ENCODE data around the gene PHF21A.

GRCh38 chr11:45922425-45923082, 198.7 kb downstream of the PHF21A start, which contains the start of gene LARGE2:
- TF ChIP-seq EZH2 (IDR thresholded peaks at IDR 0.05; ENCODE audit: borderline replicate concordance, low read length) (no peak), CTCF (conservative IDR thresholded peaks at IDR 0.05 in 1 of 2, IDR thresholded peaks at IDR 0.05 in 1 of 2; ENCODE audit: extremely low read depth in 1 of 2, insufficient read depth in 1 of 2, low read depth in 1 of 2, low read length in 2 of 2) (no peak)

All from mammary epithelial cell (primary cell).